ENCODE results near the gene SMIM20.
"Not testable (repeated sequence)": the region's sequence is repeated elsewhere in the genome, so short reads cannot be mapped to it uniquely, and the experiment has no call there.

The SMIM20 gene

GRCh38 chr4:25892796-25893195 lies 21.2 kb upstream of the SMIM20 start:
- DNase-seq, result no peak

- DNase-seq, result no peak
These were observed 17.1 kb upstream of the SMIM20 start for GRCh38 chr4:25896776-25897539.

- DNase-seq, result no peak
These were observed 13.7 kb upstream of the SMIM20 start for GRCh38 chr4:25900310-25900709.

- no peak for DNase-seq
These were observed 13.0 kb upstream of the SMIM20 start for GRCh38 chr4:25901030-25901430.

- DNase-seq, result no peak
These were observed 9.9 kb upstream of the SMIM20 start for GRCh38 chr4:25903900-25904747.

- no peak for DNase-seq
These were observed 9.3 kb upstream of the SMIM20 start for GRCh38 chr4:25904748-25905082.

GRCh38 chr4:25905371-25905770 lies 8.6 kb upstream of the SMIM20 start:
- DNase-seq, result no peak

- DNase-seq, result not testable (repeated sequence)
These were observed 7.9 kb upstream of the SMIM20 start for GRCh38 chr4:25906113-25906512.

- DNase-seq, result peak; percentile 68
These were observed 5.5 kb upstream of the SMIM20 start for GRCh38 chr4:25908491-25908901.

- peak; percentile 23 for DNase-seq
These were observed 2.7 kb upstream of the SMIM20 start for GRCh38 chr4:25911356-25911755.

GRCh38 chr4:25913056-25913850 lies 767 bp upstream of the SMIM20 start:
- peak; percentile 78 for DNase-seq

GRCh38 chr4:25914670-25915352 lies 791 bp downstream of the SMIM20 start:
- peak; percentile 53 for DNase-seq

- DNase-seq, result peak; percentile 65
These were observed 1.3 kb downstream of the SMIM20 start for GRCh38 chr4:25915353-25915705.

- DNase-seq, result no peak
These were observed 2.9 kb downstream of the SMIM20 start for GRCh38 chr4:25916870-25917269.

- peak; percentile 67 for DNase-seq
These were observed 5.7 kb downstream of the SMIM20 start for GRCh38 chr4:25919676-25920075.

- DNase-seq, result no peak
These were observed 7.9 kb downstream of the SMIM20 start for GRCh38 chr4:25921922-25922321.

GRCh38 chr4:25922812-25923369 lies 8.9 kb downstream of the SMIM20 start:
- DNase-seq, result no peak

GRCh38 chr4:25923745-25924144 lies 9.7 kb downstream of the SMIM20 start:
- DNase-seq, result no peak

- peak; percentile 71 for DNase-seq
These were observed 11.6 kb downstream of the SMIM20 start for GRCh38 chr4:25925486-25926201.

- DNase-seq, result peak; percentile 83
These were observed 12.4 kb downstream of the SMIM20 start for GRCh38 chr4:25926462-25926861.

- peak; percentile 88 for DNase-seq
These were observed 13.6 kb downstream of the SMIM20 start for GRCh38 chr4:25927361-25928195.

Measured in NCI-H69 (cell line).